CD4-positive, alpha-beta T cell (primary cell): ENCODE measurements around the gene CDC25B. TPM values are rescaled to one million over a fixed set of nuclear protein-coding genes. Genes with fewer than 3 reads are reported as not detected.
"Not testable (repeated sequence)": the region's sequence is repeated elsewhere in the genome, so short reads cannot be mapped to it uniquely, and the experiment has no call there.

ENCODE experiments used
- ATAC-seq: fragments of 200-7000 bp; cut with Tn5 transposase; one replicate; pipeline ENCODE4 v1.10.0; 2022; ENCODE audit warnings: mild to moderate bottlenecking; ENCODE audit not compliant: poor library complexity
- CTCF ChIA-PET: fragments of 350-600 bp; sonication (Branson Sonifier 250); formaldehyde crosslinking; loops from one replicate; lab custom pipeline; 2021; ENCODE audit warnings: antibody characterized with exemption, inconsistent platforms; lab: Charles Lee
- POLR2A ChIA-PET: fragments of 350-600 bp; sonication (Branson Sonifier 250); formaldehyde crosslinking; loops from one replicate; lab custom pipeline; 2021; ENCODE audit warnings: antibody characterized with exemption, inconsistent platforms; lab: Charles Lee
- DNase-seq, 14 experiments: peaks; one replicate each; pipeline ENCODE4 v3.0.0-alpha.2; 2013 to 2020; ENCODE audit warnings: mixed read lengths in 2 of 14
- H3K27ac ChIP-seq, 2 donors: one replicate each; pipeline versions ENCODE4 v1.5.1 to v1.7.0; 2013; ENCODE audit warnings: low read length in 2 of 2, low read depth in 1 of 2, mild to moderate bottlenecking in 1 of 2
- H3K27me3 ChIP-seq, 2 experiments: 1 replicate in 1 of 2; 2 replicates in 1 of 2; pipeline versions ENCODE4 v1.6.1 to v1.7.0; 2013; ENCODE audit warnings: low read length in 2 of 2, control low read depth in 1 of 2, mild to moderate bottlenecking in 1 of 2, moderate library complexity in 1 of 2; ENCODE audit not compliant: insufficient read depth in 2 of 2, control insufficient read depth in 1 of 2
- H3K36me3 ChIP-seq: one replicate; pipeline ENCODE4 v1.6.1; 2013; ENCODE audit warnings: low read length, control low read depth; ENCODE audit not compliant: insufficient read depth
- H3K4me1 ChIP-seq: one replicate; pipeline ENCODE4 v1.6.1; 2013; ENCODE audit warnings: low read length, control low read depth; ENCODE audit not compliant: insufficient read depth
- H3K4me3 ChIP-seq: one replicate; pipeline ENCODE4 v1.5.1; 2013; ENCODE audit warnings: mild to moderate bottlenecking, low read length, moderate library complexity
- H3K9me3 ChIP-seq, 2 experiments: 1 replicate in 1 of 2; 2 replicates in 1 of 2; pipeline versions ENCODE4 v1.6.1 to v1.7.0; 2013; ENCODE audit warnings: low read length in 2 of 2, mild to moderate bottlenecking in 2 of 2, control low read depth in 1 of 2, moderate library complexity in 1 of 2; ENCODE audit not compliant: control insufficient read depth in 1 of 2, insufficient read depth in 1 of 2
- H3K27ac Mint-ChIP-seq: one replicate; pipeline ENCODE4 v1.8.0; 2020; ENCODE audit warnings: mixed read lengths
- H3K27me3 Mint-ChIP-seq: one replicate; pipeline ENCODE4 v1.8.0; 2021; ENCODE audit warnings: mixed read lengths
- H3K36me3 Mint-ChIP-seq: one replicate; pipeline ENCODE4 v1.8.0; 2021; ENCODE audit warnings: low read depth, mixed read lengths
- H3K4me1 Mint-ChIP-seq: one replicate; pipeline ENCODE4 v1.8.0; 2021; ENCODE audit warnings: low read depth, mixed read lengths
- H3K4me3 Mint-ChIP-seq: one replicate; pipeline ENCODE4 v1.8.0; 2020; ENCODE audit warnings: mild to moderate bottlenecking, mixed read lengths
- H3K9me3 Mint-ChIP-seq: one replicate; pipeline ENCODE4 v1.8.0; 2020; ENCODE audit warnings: mixed read lengths
- intact Hi-C, 2 experiments: fragments of 100-400 bp; cut with DNase I in 1 of 2; cut with micrococcal nuclease in 1 of 2; formaldehyde crosslinking; loops; one replicate each; pipeline versions ENCODE4 v1.15.1 to v1.9.0; 2023 to 2025; cut with DNase I, micrococcal nuclease
- total RNA-seq, 174 experiments: library from RNA in 2 of 174; stranded (reverse) in 2 of 174; gene quantifications; one replicate each; pipeline ENCODE4 v1.2.3 and lab custom pipeline; 2021 to 2026
- TF ChIP-seq, protein P1 (sequence below): fragments of 200-600 bp; IDR thresholded peaks from one replicate; pipeline ENCODE4 v1.8.0; 2022; ENCODE audit warnings: antibody characterized with exemption, mild to moderate bottlenecking

Gene CDC25B
- total RNA-seq, 2 experiments from 2014 or later = 144 TPM

DNA sequence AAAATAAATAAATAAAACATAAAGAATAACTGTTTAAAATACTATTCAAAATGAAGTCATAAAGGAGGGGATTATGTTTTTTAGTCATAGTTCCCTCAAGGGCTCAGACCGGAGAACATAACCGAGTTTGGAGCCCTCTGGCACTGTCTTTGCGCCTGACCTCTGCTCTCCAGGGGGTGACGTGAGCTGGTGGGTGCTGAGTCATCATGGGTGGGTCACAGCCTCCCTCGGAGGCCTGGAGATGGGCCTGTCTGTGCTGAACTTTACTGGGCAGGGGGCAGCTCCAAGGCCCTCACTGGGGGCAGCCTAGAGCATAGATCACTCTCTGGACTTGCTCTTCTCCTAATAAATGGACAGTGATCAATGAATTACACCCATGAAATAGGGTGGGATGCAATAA is 47.4 kb downstream of the CDC25B start:
- Mint-ChIP-seq H3K27ac (no peak overlapping the region), H3K4me3 (no peak overlapping the region), H3K36me3 (no peaks in the 10 kb centered on the region), H3K27me3 (no peaks in the 10 kb centered on the region), H3K4me1 (peaks cover 23% of the 10 kb centered on the region), H3K9me3 (no peaks in the 10 kb centered on the region)
- intact Hi-C loops = no loop called here
- H3K36me3 ChIP-seq = no peaks in the 10 kb centered on the region
- H3K27me3 ChIP-seq = no peaks in the 10 kb centered on the region
- ChIA-PET CTCF (interaction anchor here (2.3 kb wide), 1 partner anchor 12 kb away, joined by 7 read pairs; no protein-coding TSS in a partner anchor), POLR2A (no interaction called here)
- TF ChIP-seq, protein P1, sequence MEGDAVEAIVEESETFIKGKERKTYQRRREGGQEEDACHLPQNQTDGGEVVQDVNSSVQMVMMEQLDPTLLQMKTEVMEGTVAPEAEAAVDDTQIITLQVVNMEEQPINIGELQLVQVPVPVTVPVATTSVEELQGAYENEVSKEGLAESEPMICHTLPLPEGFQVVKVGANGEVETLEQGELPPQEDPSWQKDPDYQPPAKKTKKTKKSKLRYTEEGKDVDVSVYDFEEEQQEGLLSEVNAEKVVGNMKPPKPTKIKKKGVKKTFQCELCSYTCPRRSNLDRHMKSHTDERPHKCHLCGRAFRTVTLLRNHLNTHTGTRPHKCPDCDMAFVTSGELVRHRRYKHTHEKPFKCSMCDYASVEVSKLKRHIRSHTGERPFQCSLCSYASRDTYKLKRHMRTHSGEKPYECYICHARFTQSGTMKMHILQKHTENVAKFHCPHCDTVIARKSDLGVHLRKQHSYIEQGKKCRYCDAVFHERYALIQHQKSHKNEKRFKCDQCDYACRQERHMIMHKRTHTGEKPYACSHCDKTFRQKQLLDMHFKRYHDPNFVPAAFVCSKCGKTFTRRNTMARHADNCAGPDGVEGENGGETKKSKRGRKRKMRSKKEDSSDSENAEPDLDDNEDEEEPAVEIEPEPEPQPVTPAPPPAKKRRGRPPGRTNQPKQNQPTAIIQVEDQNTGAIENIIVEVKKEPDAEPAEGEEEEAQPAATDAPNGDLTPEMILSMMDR = no peak
- no peaks in the 10 kb centered on the region for H3K9me3 ChIP-seq
- DNase-seq (no peak), ATAC-seq (no peak)
- H3K4me1 ChIP-seq = peaks cover 30% of the 10 kb centered on the region
- no peak overlapping the region for H3K4me3 ChIP-seq
- H3K27ac ChIP-seq = no peak overlapping the region

DNA sequence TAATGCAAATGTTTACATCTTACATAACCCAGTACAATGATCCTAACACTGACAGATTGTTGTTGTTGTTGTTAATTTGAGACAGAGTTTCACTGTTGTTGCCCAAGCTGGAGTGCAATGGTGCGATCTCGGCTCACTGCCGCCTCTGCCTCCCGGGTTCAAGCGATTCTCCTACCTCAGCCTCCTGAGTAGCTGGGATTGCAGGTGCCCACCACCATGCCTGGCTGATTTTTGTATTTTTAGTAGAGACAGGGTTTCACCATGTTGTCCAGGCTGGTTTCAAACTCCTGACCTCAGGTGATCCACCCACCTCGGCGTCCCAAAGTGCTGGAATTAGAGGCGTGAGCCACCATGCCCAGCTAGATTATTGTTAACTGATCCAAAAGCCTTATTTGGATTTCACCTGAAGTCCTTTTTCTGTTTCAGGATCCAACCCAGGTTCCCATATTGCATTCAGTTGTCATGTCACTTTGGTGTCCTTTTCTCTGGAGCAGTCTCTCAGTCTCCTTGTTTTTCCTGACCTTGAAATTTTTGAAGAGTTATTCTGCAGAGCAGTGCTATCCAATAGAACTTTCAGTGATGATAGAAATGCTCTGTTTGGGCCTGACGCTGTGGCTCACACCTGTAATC is 48.0 kb downstream of the CDC25B start:
- H3K9me3 ChIP-seq, intact Hi-C loops, H3K4me3 Mint-ChIP-seq, H3K4me3 ChIP-seq, H3K27me3 ChIP-seq, H3K27ac Mint-ChIP-seq, ATAC-seq, H3K27me3 Mint-ChIP-seq, H3K9me3 Mint-ChIP-seq, H3K36me3 ChIP-seq, H3K36me3 Mint-ChIP-seq, H3K27ac ChIP-seq, DNase-seq: not testable (repeated sequence)
- H3K4me1 Mint-ChIP-seq = peaks cover 25% of the 10 kb centered on the region
- POLR2A ChIA-PET = interaction anchor here (1.0 kb wide), 1 partner anchor 11 kb away, joined by 3 read pairs; no protein-coding TSS in a partner anchor
- CTCF ChIA-PET = interaction anchor here (1.7 to 2.3 kb wide), 2 partner anchors 11 to 23 kb away, joined by 5 to 7 read pairs; partner anchors contain the start of gene AP5S1
- peaks cover 34% of the 10 kb centered on the region for H3K4me1 ChIP-seq

DNA sequence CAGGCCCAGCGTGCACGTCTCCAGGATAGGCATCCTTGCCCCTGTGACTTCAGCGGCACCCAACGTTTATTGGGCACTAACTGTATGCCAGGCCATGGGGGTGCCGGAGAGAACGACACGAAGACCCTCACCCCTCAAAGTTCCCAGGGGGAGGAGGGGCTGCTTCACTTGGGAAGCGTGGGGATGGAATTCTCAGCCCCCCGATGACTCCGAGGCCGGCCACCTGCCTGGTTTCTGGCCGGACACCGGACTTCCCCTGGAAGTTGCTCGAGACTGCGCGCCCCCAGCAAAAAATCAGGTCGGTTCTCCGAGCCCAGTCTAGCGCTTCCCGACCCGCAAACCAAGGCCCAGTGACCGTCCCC is 50.2 kb downstream of the CDC25B start:
- Histone ChIP-seq H3K36me3 (peaks cover 3% of the 10 kb centered on the region), H3K27me3 (no peaks in the 10 kb centered on the region), H3K4me3 (peak overlapping the region; percentile 98), H3K27ac (peak overlapping the region; percentile 74 to 75), H3K4me1 (peaks cover 27% of the 10 kb centered on the region), H3K9me3 (no peaks in the 10 kb centered on the region)
- no peaks in the 10 kb centered on the region for H3K36me3 Mint-ChIP-seq
- H3K9me3 Mint-ChIP-seq = no peaks in the 10 kb centered on the region
- no peak for ATAC-seq
- peak in 1 of 14 experiments; percentile 10 for DNase-seq
- ChIA-PET POLR2A (interaction anchor here (1.6 kb wide), 1 partner anchor 60 kb away, joined by 8 read pairs; the partner anchor contains the start of gene CENPB), CTCF (no interaction called here)
- H3K27ac Mint-ChIP-seq = peak overlapping the region; percentile 92
- intact Hi-C loops = loop anchor here in 1 of 2 experiments (2.0 to 5.0 kb wide), 2 partner anchors 60 to 79 kb away; partner anchors contain the start of genes ADISSP and CENPB
- H3K27me3 Mint-ChIP-seq = no peaks in the 10 kb centered on the region
- H3K4me3 Mint-ChIP-seq = peak overlapping the region; percentile 95
- peaks cover 26% of the 10 kb centered on the region for H3K4me1 Mint-ChIP-seq
- TF ChIP-seq, protein P1 = no peak
